Measurements from ENCODE around the gene GPR15. TPM values are rescaled to one million over a fixed set of nuclear protein-coding genes. Genes with fewer than 3 reads are reported as not detected.

Gene GPR15
- total RNA-seq: 1 to 10 TPM; 2.4 to 6.1 TPM
- long read RNA-seq: 0 reads

GRCh38 chr3:98531622-98532274, at the start of gene GPR15:
GPR15 (plus strand) TSS chr3:98531978; CDS start chr3:98532034, 56 bp downstream.
- intact Hi-C loops (cut with DNase I, micrococcal nuclease): no loop called here
- ATAC-seq (no peak), DNase-seq (no peak)

DNA sequence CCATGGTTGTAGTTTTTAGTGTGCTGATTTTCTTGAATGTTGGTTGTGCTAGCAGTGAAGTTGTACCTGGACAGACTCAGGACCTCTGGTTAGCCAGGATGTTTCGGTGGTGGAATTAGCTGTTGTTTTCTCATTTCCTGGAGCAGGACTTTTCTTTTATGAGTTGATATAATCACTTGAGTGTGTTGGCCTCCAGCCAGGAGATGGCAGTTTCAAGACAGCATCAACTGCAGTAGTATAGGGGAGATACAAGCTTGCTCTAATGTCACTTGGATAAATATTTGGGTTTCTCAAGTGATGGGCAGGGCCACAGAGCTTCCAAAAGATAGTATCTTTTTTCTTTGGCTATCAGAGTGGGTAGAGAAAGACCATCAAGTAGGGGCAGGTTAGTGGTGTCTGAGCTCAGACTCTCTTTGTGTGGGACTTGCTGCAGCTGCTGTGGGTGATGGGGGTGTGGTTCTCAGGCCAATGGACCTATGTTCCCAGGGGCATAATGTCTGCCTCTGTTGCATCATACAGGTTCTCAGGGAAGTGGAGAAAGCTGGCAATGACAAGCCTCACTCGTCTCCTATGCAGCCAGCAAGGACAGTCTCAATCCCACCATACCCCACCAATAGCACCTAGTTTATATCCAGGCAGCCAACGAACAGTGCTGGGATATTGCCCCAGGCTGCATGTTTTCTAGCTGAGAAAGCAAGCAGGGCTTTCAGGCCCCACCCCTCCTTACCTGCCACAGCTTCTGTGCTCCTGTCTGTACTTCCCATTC, 48.9 kb upstream of the GPR15 start:
- peak in 1 of 2 donors; percentile 31 for DNase-seq
- no peak for ATAC-seq
- intact Hi-C loops (cut with DNase I, micrococcal nuclease): no loop called here

- ATAC-seq (no peak), DNase-seq (no peak)
- intact Hi-C loops (cut with DNase I, micrococcal nuclease): no loop called here
Observed at GRCh38 chr3:98483626-98484025, 48.2 kb upstream of the GPR15 start.

- no peak for ATAC-seq
- DNase-seq: no peak
- intact Hi-C loops (cut with DNase I, micrococcal nuclease): no loop called here
Observed at GRCh38 chr3:98497381-98497780, 34.4 kb upstream of the GPR15 start, which contains the start of gene OR5K2. OR5K2 (plus strand) TSS chr3:98497681; CDS start chr3:98497681, 0 bp downstream.

DNA sequence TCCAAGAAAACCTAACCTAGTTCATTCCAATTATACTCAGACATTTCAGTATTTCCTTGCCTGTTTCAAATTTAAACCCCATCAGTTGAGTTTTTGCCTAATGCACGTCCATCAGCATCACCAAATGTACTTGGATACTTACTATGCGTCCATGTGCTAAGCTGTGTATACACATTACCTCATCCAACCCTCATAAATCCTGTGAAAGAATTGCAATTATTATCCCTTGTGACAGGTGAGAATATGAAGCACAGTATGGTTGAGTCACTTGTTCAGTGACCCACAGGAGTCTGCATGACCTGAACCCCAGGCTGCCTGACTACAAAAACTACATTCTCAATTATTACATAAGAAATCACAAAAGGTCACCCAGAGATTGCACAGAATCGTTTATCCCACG, 31.8 kb upstream of the GPR15 start:
- ATAC-seq: no peak
- intact Hi-C loops (cut with DNase I, micrococcal nuclease): no loop called here

DNA sequence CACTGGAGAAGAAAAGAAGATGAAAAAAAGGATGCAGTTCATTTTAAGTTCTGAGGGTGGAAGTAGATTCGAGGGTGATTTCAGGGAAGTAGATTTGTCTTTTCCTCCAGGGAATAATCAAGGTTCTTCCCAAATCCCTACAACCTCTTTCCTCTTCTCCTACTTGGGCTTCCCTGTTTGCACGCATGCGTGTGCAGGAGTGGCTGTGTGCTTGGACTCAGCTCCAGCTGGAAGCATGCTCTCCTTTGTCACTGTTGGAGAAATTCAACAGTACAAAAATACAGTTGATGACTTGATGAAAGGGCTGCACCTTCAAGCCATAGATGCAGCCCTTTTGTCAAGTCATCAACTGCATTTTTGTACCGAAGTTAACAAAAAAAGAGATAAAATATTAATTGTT, 30.5 kb upstream of the GPR15 start:
- ATAC-seq (no peak), DNase-seq (no peak)
- intact Hi-C loops (cut with DNase I, micrococcal nuclease): no loop called here

More for the DNA sequence above, 31.8 kb upstream of the GPR15 start:
- DNase-seq: no peak

DNA sequence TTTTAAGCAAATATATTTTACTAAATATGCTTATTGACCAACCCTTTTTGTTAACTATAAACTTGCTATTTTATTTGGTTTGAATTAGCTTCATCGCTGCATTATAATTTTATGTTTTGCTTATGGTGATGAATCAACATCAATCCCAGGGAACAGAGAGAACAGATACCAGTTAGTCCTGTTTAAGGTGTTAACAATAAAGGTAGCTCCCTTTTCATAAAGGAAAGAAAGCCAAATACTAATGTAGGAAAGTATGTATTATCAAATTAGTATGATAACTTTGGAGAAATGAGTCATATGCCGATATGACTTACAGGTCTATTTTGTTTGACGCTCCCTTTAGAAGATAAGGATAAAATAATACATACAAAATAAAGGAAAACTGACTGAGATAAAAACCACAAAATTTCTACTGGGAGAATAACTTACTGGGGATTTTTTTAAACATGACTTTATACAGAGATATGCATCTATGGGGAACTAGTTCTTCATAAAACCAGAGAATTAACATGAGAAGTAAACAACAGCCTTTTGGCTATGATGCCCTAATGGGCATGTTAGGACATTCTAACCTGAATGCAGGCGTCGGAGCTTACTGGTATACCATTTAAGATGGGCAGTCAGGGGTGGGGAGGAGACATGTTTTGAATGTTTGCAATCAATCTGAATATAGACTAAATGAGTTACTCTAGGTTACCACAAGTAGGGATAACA, 29.8 kb upstream of the GPR15 start:
- intact Hi-C loops (cut with DNase I, micrococcal nuclease): no loop called here
- no peak for ATAC-seq
- DNase-seq: no peak

- intact Hi-C loops (cut with DNase I, micrococcal nuclease): no loop called here
- ATAC-seq (no peak), DNase-seq (no peak)
Observed at GRCh38 chr3:98504539-98504938, 27.2 kb upstream of the GPR15 start.

DNA sequence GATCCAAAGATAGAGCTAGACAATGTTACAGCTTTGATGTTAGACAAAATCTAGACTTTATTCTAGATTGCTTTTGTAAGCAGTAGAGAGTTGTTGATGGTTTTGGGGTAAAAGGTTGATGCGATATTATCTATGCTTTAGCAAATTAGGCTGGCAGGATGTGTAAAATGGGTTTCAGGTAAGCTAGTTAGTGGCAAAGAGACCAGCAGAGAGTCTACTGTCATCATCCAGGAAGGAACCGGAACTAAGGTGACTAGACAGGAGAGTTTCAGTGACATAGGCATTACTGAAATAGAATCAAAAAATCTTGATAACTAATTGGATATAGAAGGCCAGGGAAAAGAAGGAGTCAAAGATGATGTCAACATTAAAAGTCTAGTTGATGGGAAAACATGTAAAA, 23.2 kb upstream of the GPR15 start:
- intact Hi-C loops (cut with DNase I, micrococcal nuclease): no loop called here
- ATAC-seq: no peak
- no peak for DNase-seq

DNA sequence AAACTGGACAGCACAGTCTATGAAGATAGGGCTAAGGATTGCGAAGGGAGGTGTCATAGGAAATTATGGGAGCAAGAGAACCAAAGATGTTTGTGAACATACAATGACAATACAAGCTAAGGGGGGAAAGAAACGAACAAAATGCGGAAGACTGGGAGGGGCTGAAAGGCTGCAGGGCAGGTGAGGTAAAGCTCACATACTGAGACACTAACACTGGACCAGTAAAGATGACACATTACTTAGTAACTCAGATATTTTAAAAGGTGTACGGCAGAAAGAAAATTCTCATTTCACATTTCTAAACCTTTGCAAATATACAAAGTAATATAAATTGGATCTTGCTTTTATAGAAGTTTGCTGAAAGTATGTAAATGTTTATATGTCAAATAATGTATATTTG, 19.2 kb upstream of the GPR15 start:
- intact Hi-C loops (cut with DNase I, micrococcal nuclease): no loop called here
- ATAC-seq (no peak), DNase-seq (no peak)

- no peak for ATAC-seq
- DNase-seq: no peak
- intact Hi-C loops (cut with DNase I, micrococcal nuclease): no loop called here
Observed at GRCh38 chr3:98513091-98513511, 18.7 kb upstream of the GPR15 start.

DNA sequence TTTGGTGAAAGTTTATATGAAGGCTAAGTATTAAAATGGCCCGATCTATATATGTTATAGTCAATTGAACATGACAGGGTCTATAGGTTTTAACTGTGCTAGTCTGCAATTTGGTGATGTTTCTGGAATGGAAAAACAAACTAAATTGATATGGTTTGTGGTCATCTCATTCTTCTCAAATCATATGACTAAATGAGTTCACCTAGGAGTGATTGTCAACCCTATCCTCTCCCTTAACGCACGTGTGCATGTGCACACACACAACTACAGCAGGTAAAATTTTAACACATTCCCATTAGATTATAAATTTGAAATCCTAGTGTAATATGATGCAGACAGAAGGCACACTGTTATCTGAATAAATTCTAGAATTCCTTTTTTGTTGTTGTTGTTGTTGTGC, 18.0 kb upstream of the GPR15 start:
- intact Hi-C loops (cut with DNase I, micrococcal nuclease): no loop called here
- DNase-seq: no peak
- ATAC-seq: no peak

GRCh38 chr3:98514948-98515347, 16.8 kb upstream of the GPR15 start:
- intact Hi-C loops (cut with DNase I, micrococcal nuclease): no loop called here
- DNase-seq: no peak

GRCh38 chr3:98518816-98519215, 13.0 kb upstream of the GPR15 start:
- ATAC-seq (no peak), DNase-seq (no peak)
- intact Hi-C loops (cut with DNase I, micrococcal nuclease): no loop called here

More at GRCh38 chr3:98514948-98515347, 16.8 kb upstream of the GPR15 start:
- ATAC-seq: no peak

DNA sequence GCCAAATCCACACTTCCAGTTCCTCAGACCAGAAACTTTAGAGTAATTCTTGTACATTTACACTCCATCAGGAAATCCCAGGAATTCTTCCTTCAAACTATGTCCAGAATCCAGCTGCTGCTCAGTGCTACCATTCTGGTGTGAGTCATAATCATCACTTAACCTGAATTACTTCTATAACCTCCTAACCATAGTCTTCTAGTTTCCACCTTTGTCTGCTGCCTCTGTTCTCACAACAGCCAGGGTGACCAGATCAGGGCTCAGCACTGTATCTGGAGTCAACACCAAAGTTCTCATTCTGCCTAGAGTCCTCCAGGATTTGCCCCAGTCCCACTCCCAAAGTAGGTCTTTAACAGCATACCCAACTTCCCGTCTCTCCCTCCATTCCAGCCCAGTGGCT, 12.4 kb upstream of the GPR15 start:
- intact Hi-C loops (cut with DNase I, micrococcal nuclease): no loop called here
- ATAC-seq: no peak
- DNase-seq: no peak

DNA sequence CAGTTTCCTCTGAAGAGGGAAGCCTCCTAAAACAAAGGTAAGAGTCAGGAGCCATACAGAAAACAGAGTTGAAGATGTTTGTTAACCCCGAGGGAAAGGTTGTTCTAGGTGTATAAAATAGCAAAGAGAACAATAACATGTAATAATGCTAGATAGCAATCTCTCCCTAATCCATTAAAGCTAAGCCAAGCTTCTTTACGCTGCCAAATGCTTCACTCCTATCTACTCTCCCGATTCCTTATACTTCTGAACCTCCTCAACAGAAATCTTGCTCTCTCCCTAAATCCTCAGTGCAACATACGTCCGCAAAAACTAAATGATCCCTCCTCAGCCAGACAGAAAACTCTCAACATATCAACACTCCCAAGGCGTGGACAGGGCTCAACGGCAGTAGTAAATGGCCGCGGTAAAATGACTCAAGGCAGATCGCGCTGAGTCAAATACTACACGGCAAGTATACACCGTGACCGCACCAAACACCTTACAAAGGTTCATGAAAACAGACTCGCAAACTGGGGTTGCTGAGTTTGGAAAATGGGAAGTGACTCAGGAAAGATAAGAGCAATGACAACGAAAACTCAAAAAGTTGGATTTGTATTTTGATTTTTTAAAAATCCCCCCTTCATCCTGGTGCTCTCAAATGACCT, 9.8 kb upstream of the GPR15 start:
- intact Hi-C loops (cut with DNase I, micrococcal nuclease): loop anchor here in 1 of 2 donors (10.0 kb wide), 1 partner anchor 73 kb away; the partner anchor contains the start of gene CPOX
- ATAC-seq (peak; percentile 75), DNase-seq (peak; percentile 36 to 57)

DNA sequence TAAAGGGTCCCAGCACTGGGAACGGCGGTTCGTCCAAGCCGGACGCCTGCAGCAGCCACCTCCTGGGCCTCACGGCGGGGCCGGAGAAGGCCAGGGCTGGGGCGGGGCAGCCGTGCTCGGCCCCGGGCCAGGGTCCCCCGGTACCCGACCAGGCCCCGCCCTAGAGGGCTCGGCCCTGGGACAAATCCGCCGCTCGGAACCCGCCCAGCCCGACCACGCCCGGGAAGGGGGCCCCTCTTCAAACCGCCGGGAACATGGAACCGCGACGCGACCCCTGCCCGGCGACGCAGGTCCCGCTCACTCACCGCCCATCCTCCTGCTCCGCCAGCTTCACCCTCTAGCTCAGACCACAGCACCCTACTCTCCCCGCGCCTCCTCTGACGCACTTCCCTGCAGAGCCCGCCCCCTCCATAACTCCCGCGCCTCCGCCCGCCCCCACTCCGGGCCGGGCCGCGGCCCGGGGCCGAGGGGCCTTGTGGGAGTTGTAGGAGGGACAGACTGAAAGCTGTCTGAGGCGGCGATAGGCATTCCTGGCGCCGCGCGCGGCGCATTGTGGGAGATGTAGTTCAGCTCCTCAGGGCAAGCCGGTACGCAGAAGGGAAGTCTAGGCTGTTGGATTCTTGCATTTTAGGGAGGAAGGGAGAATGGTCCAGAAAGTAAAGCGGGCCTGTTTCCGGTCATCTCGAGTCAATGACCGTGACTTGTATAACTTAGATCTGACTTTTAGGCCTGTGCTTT, 9.1 kb upstream of the GPR15 start, which contains the start of gene CLDND1:
Gene CLDND1, minus strand, starts transcription at position 359 of the 738 bp plus-strand sequence. CDS start 1,478 bp downstream, outside the sequence.
- ATAC-seq (peak; percentile 98), DNase-seq (peak; percentile 97)
- intact Hi-C loops (cut with DNase I, micrococcal nuclease): loop anchor here in 1 of 2 donors (10.0 kb wide), 1 partner anchor 72 kb away; the partner anchor contains the start of gene CPOX

DNA sequence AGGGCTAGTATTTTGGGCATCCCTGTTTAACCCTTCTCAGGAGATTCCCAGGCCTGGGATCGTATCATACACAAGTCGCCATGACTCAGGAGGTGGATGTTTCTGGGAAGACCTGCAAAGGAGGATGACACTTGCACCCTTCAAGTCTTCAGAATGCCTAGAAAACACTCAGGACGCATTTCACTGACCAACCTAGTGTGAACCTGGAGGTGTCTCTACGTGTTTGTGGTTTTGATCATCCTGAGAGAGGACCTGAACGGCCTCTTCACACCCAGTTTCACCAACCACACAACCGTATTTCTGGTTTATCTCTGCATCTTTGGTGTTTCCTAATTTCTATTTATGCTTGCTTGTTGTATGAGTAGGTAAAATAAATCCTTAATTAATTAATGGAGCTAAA, 6.3 kb upstream of the GPR15 start:
- no peak for ATAC-seq
- intact Hi-C loops (cut with DNase I, micrococcal nuclease): loop anchor here in 1 of 2 donors (10.0 kb wide), 1 partner anchor 69 kb away; the partner anchor contains the start of gene CPOX

More for the DNA sequence above, 6.3 kb upstream of the GPR15 start:
- DNase-seq: no peak

Data from left colon (tissue), 2 donors.